ENCODE data around the gene DCAF15. TPM values are rescaled to one million over a fixed set of nuclear protein-coding genes. Genes with fewer than 3 reads are reported as not detected.

The DCAF15 gene
- total RNA-seq, 2 experiments from 2014 or later = 51.3 to 51.9 TPM

DNA sequence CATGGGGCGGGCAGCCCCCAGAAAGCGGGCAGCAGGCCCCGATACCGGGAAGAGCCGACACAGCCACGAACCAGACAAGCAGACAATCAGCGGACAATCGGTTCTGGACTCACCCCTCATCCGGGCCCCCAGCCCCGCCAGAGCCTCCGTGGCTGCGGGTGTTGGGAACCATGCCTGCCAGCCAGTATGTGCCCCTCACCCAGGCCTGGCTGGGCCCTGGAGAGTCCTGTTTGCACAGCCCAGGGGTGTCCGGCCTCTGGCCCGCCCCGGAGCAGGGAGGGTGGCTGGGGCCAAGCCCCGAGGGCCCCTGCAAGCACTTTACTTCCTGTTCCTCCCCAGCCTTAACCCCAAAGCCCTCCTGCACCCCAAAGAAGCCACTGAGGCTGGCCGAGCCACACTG, 21.9 kb upstream of the DCAF15 start:
- CTCF ChIA-PET = no interaction called here
- Mint-ChIP-seq H3K4me1 (ENCODE audit: low read depth) (no peaks in the 10 kb centered on the region), H3K27me3 (no peaks in the 10 kb centered on the region), H3K27ac (no peak overlapping the region), H3K4me3 (no peak overlapping the region), H3K9me3 (no peaks in the 10 kb centered on the region), H3K36me3 (ENCODE audit: low read depth) (peaks cover 2% of the 10 kb centered on the region)
- no peak for DNase-seq
- intact Hi-C loops (cut with micrococcal nuclease) = no loop called here
- TF ChIP-seq, protein P1, sequence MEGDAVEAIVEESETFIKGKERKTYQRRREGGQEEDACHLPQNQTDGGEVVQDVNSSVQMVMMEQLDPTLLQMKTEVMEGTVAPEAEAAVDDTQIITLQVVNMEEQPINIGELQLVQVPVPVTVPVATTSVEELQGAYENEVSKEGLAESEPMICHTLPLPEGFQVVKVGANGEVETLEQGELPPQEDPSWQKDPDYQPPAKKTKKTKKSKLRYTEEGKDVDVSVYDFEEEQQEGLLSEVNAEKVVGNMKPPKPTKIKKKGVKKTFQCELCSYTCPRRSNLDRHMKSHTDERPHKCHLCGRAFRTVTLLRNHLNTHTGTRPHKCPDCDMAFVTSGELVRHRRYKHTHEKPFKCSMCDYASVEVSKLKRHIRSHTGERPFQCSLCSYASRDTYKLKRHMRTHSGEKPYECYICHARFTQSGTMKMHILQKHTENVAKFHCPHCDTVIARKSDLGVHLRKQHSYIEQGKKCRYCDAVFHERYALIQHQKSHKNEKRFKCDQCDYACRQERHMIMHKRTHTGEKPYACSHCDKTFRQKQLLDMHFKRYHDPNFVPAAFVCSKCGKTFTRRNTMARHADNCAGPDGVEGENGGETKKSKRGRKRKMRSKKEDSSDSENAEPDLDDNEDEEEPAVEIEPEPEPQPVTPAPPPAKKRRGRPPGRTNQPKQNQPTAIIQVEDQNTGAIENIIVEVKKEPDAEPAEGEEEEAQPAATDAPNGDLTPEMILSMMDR (IDR thresholded peaks at IDR 0.05) = no peak
- POLR2A ChIA-PET = no interaction called here
- no peak for ATAC-seq

DNA sequence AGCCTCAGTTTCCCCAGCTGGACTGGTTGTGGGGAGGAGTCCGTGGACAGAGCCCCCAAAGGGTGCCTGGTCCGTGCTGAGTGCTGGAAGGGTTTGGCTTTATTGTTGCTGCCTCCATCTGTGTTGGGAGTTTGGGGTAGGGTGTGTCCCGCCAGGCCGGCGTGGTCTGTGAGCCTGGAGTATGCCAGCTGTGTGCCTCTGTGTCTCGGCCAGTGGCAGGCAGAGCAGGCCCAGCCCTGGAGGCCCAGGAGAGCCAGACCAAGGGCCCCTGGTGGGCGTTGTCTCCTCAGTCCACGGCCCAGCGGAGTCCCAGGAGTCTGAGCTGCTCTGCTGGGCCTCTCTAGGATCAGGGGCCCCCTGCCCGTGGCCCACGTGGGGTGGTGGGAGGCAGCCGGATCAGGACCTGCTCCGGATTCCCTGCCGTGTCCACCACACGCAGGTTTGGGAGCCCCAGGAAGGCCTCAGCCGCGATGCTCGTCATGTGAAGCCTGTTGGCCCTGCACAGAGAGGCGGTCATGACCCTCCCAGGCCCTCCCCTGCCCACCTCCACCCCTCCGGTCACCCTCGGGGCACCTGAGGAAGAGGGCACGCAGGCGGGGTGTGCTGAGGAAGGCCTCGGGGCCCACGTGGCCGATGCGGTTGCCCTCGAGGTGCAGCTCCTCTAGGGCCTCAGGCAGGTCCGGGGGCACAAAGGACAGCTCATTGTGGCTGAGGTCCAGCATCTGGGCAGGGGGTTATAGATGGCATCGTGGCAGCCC, 20.7 kb upstream of the DCAF15 start:
- intact Hi-C loops (cut with micrococcal nuclease) = no loop called here
- H3K27ac Mint-ChIP-seq = no peak overlapping the region
- POLR2A ChIA-PET = no interaction called here
- TF ChIP-seq, protein P1 (IDR thresholded peaks at IDR 0.05) = no peak
- CTCF ChIA-PET = no interaction called here
- H3K4me3 Mint-ChIP-seq = no peak overlapping the region
- DNase-seq = no peak
- H3K4me1 Mint-ChIP-seq (ENCODE audit: low read depth) = no peaks in the 10 kb centered on the region
- H3K9me3 Mint-ChIP-seq = no peaks in the 10 kb centered on the region
- H3K36me3 Mint-ChIP-seq (ENCODE audit: low read depth) = peaks cover 2% of the 10 kb centered on the region
- no peaks in the 10 kb centered on the region for H3K27me3 Mint-ChIP-seq
- ATAC-seq = no peak

DNA sequence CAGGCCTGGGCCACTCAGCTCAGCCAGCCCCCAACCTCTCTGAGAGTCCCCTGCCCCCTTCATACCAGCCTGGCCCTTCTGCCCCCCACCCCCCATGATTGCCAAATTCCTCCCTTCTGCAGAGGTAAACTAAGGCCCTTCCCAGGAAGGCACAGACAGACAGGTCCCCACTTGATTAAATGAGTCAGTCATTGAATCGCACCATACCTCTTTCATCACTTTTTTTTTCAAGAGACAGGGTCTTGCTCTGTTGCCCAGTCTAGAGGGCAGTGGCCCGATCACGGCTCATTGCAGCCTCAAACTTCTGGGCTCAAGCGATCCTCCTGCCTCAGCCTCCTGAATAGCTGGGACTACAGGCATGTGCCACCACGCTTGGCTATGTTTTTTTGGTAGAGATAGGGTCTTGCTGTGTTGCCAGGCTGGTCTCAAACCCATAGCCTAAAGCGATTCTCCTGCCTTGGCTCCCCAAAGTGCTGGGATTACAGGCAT, 20.1 kb upstream of the DCAF15 start:
- ChIA-PET CTCF (interaction anchor here (1.3 kb wide), 1 partner anchor 10 kb away, joined by 3 read pairs; no protein-coding TSS in a partner anchor), POLR2A (interaction anchor here (0.8 kb wide), 1 partner anchor 16 kb away, joined by 3 read pairs; no protein-coding TSS in a partner anchor)
- peaks cover 2% of the 10 kb centered on the region for H3K36me3 Mint-ChIP-seq (ENCODE audit: low read depth)
- no peaks in the 10 kb centered on the region for H3K27me3 Mint-ChIP-seq
- DNase-seq = no peak
- ATAC-seq = no peak
- H3K9me3 Mint-ChIP-seq = no peaks in the 10 kb centered on the region
- no peaks in the 10 kb centered on the region for H3K4me1 Mint-ChIP-seq (ENCODE audit: low read depth)
- no peak overlapping the region for H3K4me3 Mint-ChIP-seq
- intact Hi-C loops (cut with micrococcal nuclease) = no loop called here
- H3K27ac Mint-ChIP-seq = no peak overlapping the region
- TF ChIP-seq, protein P1 (IDR thresholded peaks at IDR 0.05) = no peak

DNA sequence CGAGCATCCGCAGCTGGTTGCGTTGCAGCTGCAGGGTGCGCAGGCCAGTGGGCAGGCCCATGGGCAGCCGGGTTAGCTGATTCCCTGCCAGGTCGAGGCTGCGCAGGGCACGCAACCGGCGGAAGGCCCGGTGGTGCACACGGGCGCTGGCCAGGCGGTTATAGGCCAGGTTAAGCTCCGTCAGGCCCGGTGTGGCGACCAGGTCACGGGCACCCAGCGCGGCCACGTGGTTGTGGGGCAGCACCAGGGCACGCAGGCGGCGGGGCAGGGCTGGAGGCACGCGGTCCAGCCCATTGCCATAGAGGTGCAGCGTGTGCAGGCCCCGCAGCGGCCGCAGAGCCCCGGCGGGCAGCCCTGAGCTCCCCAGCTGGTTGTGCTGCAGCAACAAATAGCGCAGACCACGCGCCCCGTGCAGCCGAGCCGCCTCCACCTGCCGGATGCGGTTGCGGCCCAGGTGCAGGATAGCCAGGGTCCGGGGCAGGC, 19.4 kb upstream of the DCAF15 start:
- Mint-ChIP-seq H3K4me1 (ENCODE audit: low read depth) (no peaks in the 10 kb centered on the region), H3K36me3 (ENCODE audit: low read depth) (peaks cover 2% of the 10 kb centered on the region), H3K27ac (no peak overlapping the region), H3K27me3 (peaks cover 4% of the 10 kb centered on the region), H3K4me3 (no peak overlapping the region), H3K9me3 (no peaks in the 10 kb centered on the region)
- DNase-seq (no peak), ATAC-seq (no peak)
- POLR2A ChIA-PET = interaction anchor here (0.8 kb wide), 1 partner anchor 17 kb away, joined by 3 read pairs; no protein-coding TSS in a partner anchor
- intact Hi-C loops (cut with micrococcal nuclease) = no loop called here
- CTCF ChIA-PET = interaction anchor here (1.3 to 1.5 kb wide), 3 partner anchors 9 to 141 kb away, joined by 3 to 4 read pairs (median 3); no protein-coding TSS in a partner anchor
- TF ChIP-seq, protein P1 (IDR thresholded peaks at IDR 0.05) = no peak

DNA sequence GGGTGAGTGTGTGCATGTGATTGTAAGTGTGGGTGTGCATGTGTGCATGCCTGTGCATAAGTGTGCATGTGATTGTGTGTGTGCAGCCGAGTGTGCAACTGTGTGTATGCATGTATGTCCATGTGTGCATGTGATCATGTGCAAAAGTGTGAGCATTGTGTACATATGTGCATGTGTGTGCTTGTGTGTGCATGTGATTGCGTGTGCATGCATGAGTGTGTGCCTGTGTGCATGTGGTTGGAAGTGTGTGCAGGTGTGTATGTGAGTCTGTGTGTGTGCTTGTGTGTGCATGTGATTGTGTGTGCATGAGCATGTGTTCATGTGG, 17.6 kb upstream of the DCAF15 start:
- Mint-ChIP-seq H3K9me3 (no peaks in the 10 kb centered on the region), H3K27ac (no peak overlapping the region), H3K36me3 (ENCODE audit: low read depth) (no peaks in the 10 kb centered on the region), H3K4me1 (ENCODE audit: low read depth) (no peaks in the 10 kb centered on the region), H3K4me3 (no peak overlapping the region), H3K27me3 (peaks cover 4% of the 10 kb centered on the region)
- ChIA-PET CTCF (interaction anchor here (0.6 to 1.3 kb wide), 2 partner anchors 114 to 141 kb away, joined by 3 to 5 read pairs; no protein-coding TSS in a partner anchor), POLR2A (no interaction called here)
- TF ChIP-seq, protein P1 (IDR thresholded peaks at IDR 0.05) = no peak
- ATAC-seq = no peak
- intact Hi-C loops (cut with micrococcal nuclease) = no loop called here
- no peak for DNase-seq
